Measurements from ENCODE around the gene EEF1G.
"Not testable (repeated sequence)": the region's sequence is repeated elsewhere in the genome, so short reads cannot be mapped to it uniquely, and the experiment has no call there.

Gene EEF1G

GRCh38 chr11:62573592-62574362 is at the start of gene EEF1G:
Gene EEF1G (minus strand): TSS chr11:62573891. CDS start chr11:62573842, 49 bp downstream.
- DNase-seq = peak; percentile 99

- DNase-seq = no peak
Measured at GRCh38 chr11:62622476-62623089, 48.9 kb upstream of the EEF1G start.

- peak; percentile 96 to 98 for DNase-seq
Measured at GRCh38 chr11:62621567-62622470, 48.1 kb upstream of the EEF1G start, which contains the start of gene B3GAT3. Gene B3GAT3 (minus strand): TSS chr11:62621986. CDS start chr11:62621947, 39 bp downstream.

- DNase-seq = no peak
Measured at GRCh38 chr11:62621027-62621566, 47.4 kb upstream of the EEF1G start.

- DNase-seq = not testable (repeated sequence)
Measured at GRCh38 chr11:62616957-62617356, 43.3 kb upstream of the EEF1G start.

- no peak for DNase-seq
Measured at GRCh38 chr11:62615521-62615920, 41.8 kb upstream of the EEF1G start.

- no peak for DNase-seq
Measured at GRCh38 chr11:62614275-62614674, 40.6 kb upstream of the EEF1G start.

GRCh38 chr11:62613291-62613778 is 39.6 kb upstream of the EEF1G start:
- DNase-seq = peak in 1 of 2 experiments; percentile 69

- peak; percentile 73 to 80 for DNase-seq
Measured at GRCh38 chr11:62612366-62613290, 38.9 kb upstream of the EEF1G start, which contains the start of the genes EML3 and ROM1. Gene EML3 (minus strand): TSS chr11:62612775. CDS start chr11:62612457, 318 bp downstream. Gene ROM1 (plus strand): TSS chr11:62613257. CDS start chr11:62613282, 25 bp downstream.

GRCh38 chr11:62611705-62612365 is 38.1 kb upstream of the EEF1G start:
- peak in 1 of 2 experiments; percentile 7 for DNase-seq

- DNase-seq = no peak
Measured at GRCh38 chr11:62610814-62611704, 37.4 kb upstream of the EEF1G start.

GRCh38 chr11:62610403-62610802 is 36.7 kb upstream of the EEF1G start:
- DNase-seq = no peak

- no peak for DNase-seq
Measured at GRCh38 chr11:62608776-62609175, 35.1 kb upstream of the EEF1G start.

GRCh38 chr11:62607714-62608113 is 34.0 kb upstream of the EEF1G start:
- DNase-seq = no peak

- no peak for DNase-seq
Measured at GRCh38 chr11:62605902-62606301, 32.2 kb upstream of the EEF1G start.

- DNase-seq = no peak
Measured at GRCh38 chr11:62605467-62605866, 31.8 kb upstream of the EEF1G start.

GRCh38 chr11:62604460-62605120 is 30.9 kb upstream of the EEF1G start:
- DNase-seq = no peak

GRCh38 chr11:62603776-62604299 is 30.1 kb upstream of the EEF1G start:
- no peak for DNase-seq

- no peak for DNase-seq
Measured at GRCh38 chr11:62603072-62603408, 29.3 kb upstream of the EEF1G start.

Data from SHP77 (cell line).